Ascending aorta (tissue), 2 donors: ENCODE data around the gene FGFBP2. TPM values are rescaled to one million over a fixed set of nuclear protein-coding genes. Genes with fewer than 3 reads are reported as not detected.
A peak's percentile ranks its signal among the peaks of the same experiment; 100 is the strongest.

Source experiments
- DNase-seq, 2 donors: peaks; one replicate each; pipeline ENCODE4 v3.0.0-alpha.2; 2019; ENCODE audit warnings: low spot score in 2 of 2
- H3K27ac ChIP-seq, 2 donors: fragments of 200-600 bp; sonication (generic); one replicate each; pipeline ENCODE4 v1.5.1; 2016 to 2017; ENCODE audit warnings: mild to moderate bottlenecking in 1 of 2
- H3K27me3 ChIP-seq: fragments of 200-600 bp; sonication (generic); one replicate; pipeline ENCODE4 v1.5.1; 2017
- H3K36me3 ChIP-seq, 2 donors: fragments of 200-600 bp; sonication (generic); one replicate each; pipeline ENCODE4 v1.5.1; 2016
- H3K4me1 ChIP-seq, 2 donors: fragments of 200-600 bp; sonication (generic); one replicate each; pipeline ENCODE4 v1.5.1; 2016 to 2017; ENCODE audit warnings: mild to moderate bottlenecking in 1 of 2
- H3K4me3 ChIP-seq, 2 donors: fragments of 200-600 bp; sonication (generic); one replicate each; pipeline ENCODE4 v1.5.1; 2016 to 2017; ENCODE audit warnings: mild to moderate bottlenecking in 1 of 2
- H3K9me3 ChIP-seq, 2 donors: fragments of 200-600 bp; sonication (generic); one replicate each; pipeline ENCODE4 v1.5.1; 2016
- intact Hi-C: fragments of 100-400 bp; cut with DNase I; formaldehyde crosslinking; loops from one replicate; pipeline ENCODE4 v1.15.1; 2023
- total RNA-seq: library from RNA; depleted of rRNA; stranded (reverse); fragments of >200 nt; gene quantifications from one replicate; pipeline ENCODE4 v1.1.0, GENCODE V29; 2016
- TF ChIP-seq, protein P1 (sequence below), 3 experiments: fragments of 200-600 bp in 2 of 3; fragments of 450-650 bp in 1 of 3; sonication (generic) in 2 of 3; IDR thresholded peaks; one replicate each; pipeline ENCODE4 v1.5.1; 2016 to 2019; ENCODE audit warnings: antibody characterized with exemption in 3 of 3, mild to moderate bottlenecking in 1 of 3, moderate library complexity in 1 of 3

The FGFBP2 gene
- total RNA-seq, 1 donor from 2014 or later, result not detected

- intact Hi-C loops, result no loop called here
Measured at GRCh38 chr4:15936495-15936894, 26.5 kb downstream of the FGFBP2 start.

GRCh38 chr4:15935504-15936402, 27.2 kb downstream of the FGFBP2 start:
- H3K27ac ChIP-seq, result no peak overlapping the region
- peak overlapping the region in 1 of 2 donors; percentile 33 for H3K4me3 ChIP-seq
- no peaks in the 10 kb centered on the region for H3K4me1 ChIP-seq
- H3K9me3 ChIP-seq, result no peaks in the 10 kb centered on the region
- no peaks in the 10 kb centered on the region for H3K27me3 ChIP-seq
- TF ChIP-seq, protein P1, sequence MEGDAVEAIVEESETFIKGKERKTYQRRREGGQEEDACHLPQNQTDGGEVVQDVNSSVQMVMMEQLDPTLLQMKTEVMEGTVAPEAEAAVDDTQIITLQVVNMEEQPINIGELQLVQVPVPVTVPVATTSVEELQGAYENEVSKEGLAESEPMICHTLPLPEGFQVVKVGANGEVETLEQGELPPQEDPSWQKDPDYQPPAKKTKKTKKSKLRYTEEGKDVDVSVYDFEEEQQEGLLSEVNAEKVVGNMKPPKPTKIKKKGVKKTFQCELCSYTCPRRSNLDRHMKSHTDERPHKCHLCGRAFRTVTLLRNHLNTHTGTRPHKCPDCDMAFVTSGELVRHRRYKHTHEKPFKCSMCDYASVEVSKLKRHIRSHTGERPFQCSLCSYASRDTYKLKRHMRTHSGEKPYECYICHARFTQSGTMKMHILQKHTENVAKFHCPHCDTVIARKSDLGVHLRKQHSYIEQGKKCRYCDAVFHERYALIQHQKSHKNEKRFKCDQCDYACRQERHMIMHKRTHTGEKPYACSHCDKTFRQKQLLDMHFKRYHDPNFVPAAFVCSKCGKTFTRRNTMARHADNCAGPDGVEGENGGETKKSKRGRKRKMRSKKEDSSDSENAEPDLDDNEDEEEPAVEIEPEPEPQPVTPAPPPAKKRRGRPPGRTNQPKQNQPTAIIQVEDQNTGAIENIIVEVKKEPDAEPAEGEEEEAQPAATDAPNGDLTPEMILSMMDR (IDR thresholded peaks at IDR 0.05), result no peak
- DNase-seq, result no peak
- H3K36me3 ChIP-seq, result no peaks in the 10 kb centered on the region
- intact Hi-C loops, result no loop called here

More at GRCh38 chr4:15936495-15936894, 26.5 kb downstream of the FGFBP2 start:
- Histone ChIP-seq H3K4me1 (no peaks in the 10 kb centered on the region), H3K27me3 (no peaks in the 10 kb centered on the region), H3K36me3 (no peaks in the 10 kb centered on the region), H3K27ac (no peak overlapping the region), H3K9me3 (no peaks in the 10 kb centered on the region), H3K4me3 (no peak overlapping the region)
- TF ChIP-seq, protein P1 (IDR thresholded peaks at IDR 0.05), result no peak
- DNase-seq, result no peak

GRCh38 chr4:15934259-15934658, 28.7 kb downstream of the FGFBP2 start:
- H3K4me3 ChIP-seq, result no peak overlapping the region
- H3K36me3 ChIP-seq, result no peaks in the 10 kb centered on the region
- TF ChIP-seq, protein P1 (IDR thresholded peaks at IDR 0.05), result no peak
- no peaks in the 10 kb centered on the region for H3K27me3 ChIP-seq
- intact Hi-C loops, result no loop called here
- no peak overlapping the region for H3K27ac ChIP-seq
- H3K4me1 ChIP-seq, result no peaks in the 10 kb centered on the region
- DNase-seq, result no peak
- H3K9me3 ChIP-seq, result no peaks in the 10 kb centered on the region

DNA sequence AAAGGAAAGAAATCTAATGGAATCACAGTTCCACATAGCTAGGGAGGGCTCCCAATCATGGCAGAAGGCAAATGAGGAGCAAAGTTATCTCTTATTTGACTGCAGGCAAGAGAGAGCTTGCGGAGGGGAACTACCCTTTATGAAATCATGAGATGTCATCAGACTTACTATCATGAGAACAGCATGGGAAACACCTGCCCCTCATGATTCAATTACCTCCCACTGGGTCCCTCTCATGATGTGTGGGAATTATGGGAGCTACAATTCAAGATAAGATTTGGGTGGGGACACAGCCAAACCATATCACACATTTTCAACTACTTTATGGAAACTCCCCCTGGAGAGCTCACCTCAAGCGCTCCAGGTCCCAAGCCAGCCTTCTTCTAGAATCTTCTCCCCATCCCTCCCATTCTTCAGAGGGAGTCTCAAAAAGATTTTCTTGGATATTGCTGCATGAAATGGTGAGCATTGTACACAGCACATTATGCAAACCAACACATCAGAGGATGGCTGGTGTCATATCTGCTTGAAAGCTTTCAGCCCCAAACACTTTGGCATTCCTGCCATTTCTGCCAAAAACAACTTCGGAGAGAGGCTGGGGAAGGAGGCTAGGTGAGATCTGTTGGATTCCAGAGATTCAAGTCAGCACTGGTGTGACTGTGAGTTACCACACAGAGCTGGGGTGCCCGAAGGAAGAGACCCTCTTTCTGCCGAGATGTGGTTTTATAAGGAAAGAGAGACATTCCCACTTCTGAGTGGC, 31.3 kb downstream of the FGFBP2 start:
- H3K4me3 ChIP-seq, result no peak overlapping the region
- intact Hi-C loops, result no loop called here
- H3K36me3 ChIP-seq, result no peaks in the 10 kb centered on the region
- H3K4me1 ChIP-seq, result no peaks in the 10 kb centered on the region
- H3K27me3 ChIP-seq, result no peaks in the 10 kb centered on the region
- no peak for DNase-seq
- no peaks in the 10 kb centered on the region for H3K9me3 ChIP-seq
- TF ChIP-seq, protein P1 (IDR thresholded peaks at IDR 0.05), result no peak
- H3K27ac ChIP-seq, result no peak overlapping the region

- H3K27me3 ChIP-seq, result no peaks in the 10 kb centered on the region
- no peaks in the 10 kb centered on the region for H3K9me3 ChIP-seq
- TF ChIP-seq, protein P1 (IDR thresholded peaks at IDR 0.05), result no peak
- no peak for DNase-seq
- no peak overlapping the region for H3K4me3 ChIP-seq
- no peaks in the 10 kb centered on the region for H3K4me1 ChIP-seq
- no peaks in the 10 kb centered on the region for H3K36me3 ChIP-seq
- intact Hi-C loops, result no loop called here
- no peak overlapping the region for H3K27ac ChIP-seq
Measured at GRCh38 chr4:15930314-15930713, 32.7 kb downstream of the FGFBP2 start.
